ENCODE measurements around the gene RNASE7.

DNA sequence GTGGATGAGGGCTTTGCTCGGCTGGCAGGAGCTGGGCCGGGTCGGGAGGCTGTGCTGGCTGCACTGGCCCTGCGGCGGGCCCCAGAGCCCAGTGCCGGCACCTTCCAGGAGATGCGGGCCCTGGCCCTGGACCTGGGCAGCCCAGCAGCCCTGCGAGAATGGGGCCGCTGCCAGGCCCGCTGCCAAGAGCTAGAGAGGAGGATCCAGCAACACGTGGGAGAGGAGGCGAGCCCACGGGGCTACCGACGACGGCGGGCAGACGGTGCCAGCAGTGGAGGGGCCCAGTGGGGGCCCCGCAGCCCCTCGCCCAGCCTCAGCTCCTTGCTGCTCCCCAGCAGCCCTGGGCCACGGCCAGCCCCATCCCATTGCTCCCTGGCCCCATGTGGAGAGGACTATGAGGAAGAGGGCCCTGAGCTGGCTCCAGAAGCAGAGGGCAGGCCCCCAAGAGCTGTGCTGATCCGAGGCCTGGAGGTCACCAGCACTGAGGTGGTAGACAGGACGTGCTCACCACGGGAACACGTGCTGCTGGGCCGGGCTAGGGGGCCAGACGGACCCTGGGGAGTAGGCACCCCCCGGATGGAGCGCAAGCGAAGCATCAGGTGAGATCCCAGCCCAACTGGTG lies 39.5 kb downstream of the RNASE7 start:
- TF ChIP-seq, protein P1, sequence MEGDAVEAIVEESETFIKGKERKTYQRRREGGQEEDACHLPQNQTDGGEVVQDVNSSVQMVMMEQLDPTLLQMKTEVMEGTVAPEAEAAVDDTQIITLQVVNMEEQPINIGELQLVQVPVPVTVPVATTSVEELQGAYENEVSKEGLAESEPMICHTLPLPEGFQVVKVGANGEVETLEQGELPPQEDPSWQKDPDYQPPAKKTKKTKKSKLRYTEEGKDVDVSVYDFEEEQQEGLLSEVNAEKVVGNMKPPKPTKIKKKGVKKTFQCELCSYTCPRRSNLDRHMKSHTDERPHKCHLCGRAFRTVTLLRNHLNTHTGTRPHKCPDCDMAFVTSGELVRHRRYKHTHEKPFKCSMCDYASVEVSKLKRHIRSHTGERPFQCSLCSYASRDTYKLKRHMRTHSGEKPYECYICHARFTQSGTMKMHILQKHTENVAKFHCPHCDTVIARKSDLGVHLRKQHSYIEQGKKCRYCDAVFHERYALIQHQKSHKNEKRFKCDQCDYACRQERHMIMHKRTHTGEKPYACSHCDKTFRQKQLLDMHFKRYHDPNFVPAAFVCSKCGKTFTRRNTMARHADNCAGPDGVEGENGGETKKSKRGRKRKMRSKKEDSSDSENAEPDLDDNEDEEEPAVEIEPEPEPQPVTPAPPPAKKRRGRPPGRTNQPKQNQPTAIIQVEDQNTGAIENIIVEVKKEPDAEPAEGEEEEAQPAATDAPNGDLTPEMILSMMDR (IDR thresholded peaks at IDR 0.05) = no peak
- no peak for TF ChIP-seq POLR2A (IDR thresholded peaks at IDR 0.05)

All from heart left ventricle (tissue), 13 donors.